Stomach (tissue), 4 donors: ENCODE results near the gene KIAA2012.

Source experiments
- CTCF ChIP-seq, 7 experiments: fragments of 450-650 bp in 4 of 7; fragments of 200-600 bp in 3 of 7; sonication (generic) in 3 of 7; IDR thresholded peaks; one replicate each; pipeline ENCODE4 v1.5.1; 2016 to 2019; ENCODE audit warnings: antibody characterized with exemption in 7 of 7, control low read depth in 2 of 7, mild to moderate bottlenecking in 1 of 7
- POLR2A ChIP-seq, 4 donors: fragments of 450-650 bp; IDR thresholded peaks; one replicate each; pipeline ENCODE4 v1.6.1; 2016; ENCODE audit warnings: antibody characterized with exemption in 4 of 4, control low read depth in 2 of 4, mild to moderate bottlenecking in 1 of 4, moderate library complexity in 1 of 4

- TF ChIP-seq CTCF (IDR thresholded peaks at IDR 0.05) (no peak), POLR2A (IDR thresholded peaks at IDR 0.05) (no peak)
These were observed 76.2 kb downstream of the KIAA2012 start for GRCh38 chr2:202149155-202149762.
